ENCODE data around the gene TSEN15.

Gene TSEN15

DNA sequence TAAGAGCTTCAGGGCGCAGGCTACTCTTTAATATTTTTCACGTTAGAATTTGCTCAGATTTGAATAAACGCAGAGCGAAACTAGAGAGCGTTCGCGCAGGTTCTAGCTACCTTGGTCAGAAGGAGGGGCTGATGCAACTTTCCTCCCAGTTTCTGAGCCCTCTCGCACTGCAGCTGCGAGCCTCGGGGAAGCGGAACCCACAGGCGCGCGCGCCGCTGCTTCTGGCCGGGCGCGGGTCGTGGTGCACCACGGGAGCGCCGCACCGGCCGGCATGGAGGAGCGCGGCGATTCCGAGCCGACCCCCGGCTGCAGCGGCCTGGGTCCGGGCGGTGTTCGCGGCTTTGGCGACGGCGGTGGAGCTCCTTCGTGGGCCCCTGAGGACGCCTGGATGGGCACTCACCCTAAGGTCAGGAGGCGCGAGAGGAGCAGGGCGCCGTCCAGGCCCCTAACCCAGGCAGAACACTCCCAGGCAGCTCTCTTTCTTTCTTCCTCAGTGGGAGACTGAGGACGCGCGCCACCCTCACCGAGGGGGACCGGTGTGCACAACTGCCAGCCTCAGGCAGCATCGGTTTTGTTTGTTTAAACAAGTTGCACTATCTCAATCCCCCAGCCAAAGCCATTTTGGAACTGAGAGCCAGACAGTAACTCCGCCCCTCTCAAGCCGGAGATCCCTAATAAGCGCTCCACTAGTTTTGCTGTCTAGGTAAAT is at the start of gene TSEN15:
TSS of gene TSEN15 (plus strand) at position 246 of the 709 bp plus-strand sequence. CDS start at position 272, 26 bp downstream.
- peak; percentile 53 to 78 (median 72) for DNase-seq (ENCODE audit: low read depth in 3 of 3)

DNA sequence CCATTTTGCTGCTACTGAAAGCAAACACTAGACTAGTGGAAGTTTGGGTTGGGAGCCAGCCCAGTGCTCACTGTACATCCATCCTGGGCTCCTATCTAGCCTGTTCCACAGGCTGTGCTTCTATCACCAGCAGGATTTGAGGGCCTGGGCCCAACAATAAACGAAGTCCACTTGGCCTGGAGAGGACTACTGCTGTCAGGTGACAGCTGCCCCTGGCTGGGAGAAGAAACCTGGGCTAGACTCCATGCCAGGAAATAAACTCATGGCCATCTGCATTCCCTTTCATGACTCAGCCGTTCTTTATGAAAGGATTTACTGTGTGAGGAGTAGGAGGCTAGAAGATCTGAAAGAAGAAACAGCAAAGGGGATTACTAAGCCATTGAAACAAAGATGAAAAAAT is 49.5 kb upstream of the TSEN15 start:
- no peak for DNase-seq (ENCODE audit: low read depth in 3 of 3)

DNA sequence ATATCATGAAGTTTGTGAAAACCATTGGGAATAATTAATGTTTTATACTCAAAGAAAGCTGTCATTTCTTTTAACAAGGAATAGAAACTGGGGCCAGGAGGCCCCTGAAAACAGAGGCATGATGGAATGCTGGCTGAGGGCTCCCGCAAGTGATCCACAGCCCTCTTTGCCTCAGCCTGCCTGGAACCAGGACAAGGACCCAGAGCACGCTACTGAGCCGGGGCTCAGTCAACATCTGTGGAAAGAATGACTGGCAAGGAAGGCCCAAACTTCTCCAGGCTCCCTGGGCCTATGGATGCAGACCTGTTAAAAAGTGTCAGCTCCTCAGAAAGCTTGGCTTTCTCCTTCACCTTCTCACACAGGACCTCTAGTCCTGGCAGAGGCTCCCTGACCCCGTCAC is 46.6 kb upstream of the TSEN15 start:
- DNase-seq (ENCODE audit: low read depth in 3 of 3) = no peak

DNA sequence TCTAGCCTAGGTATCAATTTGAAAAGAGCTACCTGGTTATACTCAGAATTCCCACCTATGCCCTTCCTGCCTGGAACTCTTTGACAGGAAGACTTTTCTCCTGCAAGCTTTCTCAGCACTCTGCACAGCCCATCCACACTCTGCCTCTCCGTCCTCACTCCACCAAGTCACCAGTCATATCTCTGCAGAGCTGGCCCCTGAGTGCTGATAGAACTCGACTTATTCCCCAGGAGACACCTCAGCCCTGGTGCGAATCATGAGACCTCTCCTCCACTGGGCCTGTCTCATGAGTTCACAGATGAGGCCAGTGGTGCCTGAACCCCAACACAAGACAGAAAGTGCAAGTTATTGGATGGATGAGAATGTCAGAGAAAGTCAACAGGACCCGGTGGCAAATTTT is 46.0 kb upstream of the TSEN15 start:
- no peak for DNase-seq (ENCODE audit: low read depth in 3 of 3)

DNA sequence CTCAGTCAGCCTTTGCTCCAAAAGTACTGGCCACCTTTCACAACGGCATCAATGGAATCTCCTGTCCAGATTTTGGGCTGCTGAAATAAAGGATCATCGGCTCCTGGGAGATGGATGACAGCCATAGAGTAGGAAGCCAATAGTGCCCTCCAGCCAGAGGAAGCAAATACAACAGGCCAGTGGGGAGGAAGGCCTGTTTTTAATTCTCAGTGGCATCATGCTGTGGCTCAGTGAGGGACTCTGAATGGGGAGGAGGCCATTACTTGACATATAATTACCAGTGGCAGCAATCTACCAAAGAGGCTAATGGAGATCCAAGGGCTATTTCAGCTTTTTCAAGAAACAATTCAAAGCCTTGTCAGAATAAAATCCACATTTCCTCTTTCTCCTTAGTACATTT is 40.7 kb upstream of the TSEN15 start:
- no peak for DNase-seq (ENCODE audit: low read depth in 3 of 3)

DNA sequence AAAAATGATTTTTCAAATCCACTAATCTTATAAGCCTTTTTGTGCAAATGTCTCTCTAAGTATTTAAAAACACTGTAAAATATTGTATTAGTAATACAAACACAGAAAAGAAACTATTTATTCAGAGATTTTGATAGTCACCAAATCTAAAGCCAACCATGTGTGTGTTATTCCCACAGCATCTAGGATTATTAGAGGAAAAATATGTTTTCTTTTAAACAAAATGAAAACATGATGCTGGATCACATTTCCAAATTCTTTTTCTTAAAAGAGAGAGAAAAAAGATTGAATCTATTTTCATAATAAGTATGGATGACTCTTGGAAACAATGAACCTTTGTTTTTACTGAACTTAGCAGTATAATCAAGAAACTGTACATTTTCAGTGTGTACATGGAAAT is 39.3 kb upstream of the TSEN15 start:
- no peak for DNase-seq (ENCODE audit: low read depth in 3 of 3)

DNA sequence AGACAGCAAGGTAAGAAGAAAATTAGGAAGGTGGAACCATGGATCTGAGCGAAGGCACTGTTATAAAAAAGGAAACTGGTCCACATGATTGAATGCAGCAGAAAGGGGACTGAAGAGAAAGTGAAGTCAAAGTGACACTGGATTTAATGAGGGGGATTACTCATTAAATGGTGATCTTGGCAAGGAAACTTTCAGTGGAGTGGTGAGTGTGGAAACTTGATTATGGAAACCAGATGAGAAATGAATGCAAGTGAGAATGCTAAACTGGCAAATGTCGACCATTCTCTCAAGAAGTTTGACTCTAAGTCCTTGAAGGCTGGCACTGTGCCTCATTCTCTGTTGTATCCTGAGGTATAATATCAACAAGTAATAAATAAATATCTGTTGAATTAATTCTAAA is 37.3 kb upstream of the TSEN15 start:
- no peak for DNase-seq (ENCODE audit: low read depth in 3 of 3)

DNA sequence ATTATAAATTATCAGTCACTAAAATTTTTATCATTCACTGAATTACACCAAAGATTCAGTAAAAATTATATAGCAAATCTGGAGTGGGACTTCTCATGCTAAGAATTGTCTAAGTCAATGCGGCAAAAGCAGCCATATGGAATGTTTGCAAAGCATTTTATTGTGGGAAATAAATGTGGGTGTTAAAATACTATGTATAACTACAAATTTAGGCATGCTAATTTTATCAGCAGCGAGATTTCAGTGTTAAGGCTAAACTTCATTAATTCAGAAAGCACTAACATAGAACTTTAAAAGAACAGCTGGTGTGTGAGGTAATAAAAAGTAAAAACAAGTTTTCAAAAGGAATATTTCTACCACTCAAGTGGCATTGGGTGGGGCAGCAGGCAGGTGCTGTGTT is 35.4 kb upstream of the TSEN15 start:
- DNase-seq (ENCODE audit: low read depth in 3 of 3) = no peak

DNA sequence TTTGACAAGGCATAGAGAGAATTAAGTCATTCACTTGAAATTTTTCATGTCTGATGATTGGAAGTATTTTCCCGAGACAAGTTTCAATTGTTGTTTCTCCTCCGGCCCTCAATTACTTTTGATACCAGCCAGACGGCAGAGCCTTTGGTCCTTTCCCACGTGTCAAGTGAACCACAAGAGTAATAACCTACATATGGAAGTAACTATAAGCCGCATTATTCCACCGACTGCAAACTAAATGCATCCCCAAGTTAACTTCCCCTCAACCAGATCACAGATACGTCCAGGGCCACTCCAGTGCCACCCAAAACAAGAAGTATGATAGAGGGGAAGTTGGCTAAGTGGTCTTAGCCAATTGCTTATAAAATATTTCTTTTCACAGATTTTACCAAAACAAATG is 34.2 kb upstream of the TSEN15 start:
- no peak for DNase-seq (ENCODE audit: low read depth in 3 of 3)

DNA sequence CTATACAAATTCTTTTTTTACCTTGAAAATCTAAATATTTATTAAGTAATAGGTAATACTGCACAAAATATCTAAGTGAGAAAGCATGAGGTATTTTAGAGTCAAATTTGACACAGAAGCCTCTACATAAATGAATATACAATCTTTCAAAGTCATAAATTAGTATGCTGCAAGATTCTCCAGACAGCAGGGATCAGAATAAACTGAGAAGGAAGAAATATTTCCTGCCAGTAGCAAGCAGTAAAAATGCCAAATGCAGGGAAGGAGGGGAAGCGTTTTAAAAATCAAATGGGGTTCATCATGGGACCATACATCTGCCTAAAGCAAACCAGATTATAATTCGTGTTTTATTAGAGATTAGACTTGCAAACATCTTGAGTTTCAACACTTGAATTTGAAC is 32.9 kb upstream of the TSEN15 start:
- DNase-seq (ENCODE audit: low read depth in 3 of 3) = no peak

DNA sequence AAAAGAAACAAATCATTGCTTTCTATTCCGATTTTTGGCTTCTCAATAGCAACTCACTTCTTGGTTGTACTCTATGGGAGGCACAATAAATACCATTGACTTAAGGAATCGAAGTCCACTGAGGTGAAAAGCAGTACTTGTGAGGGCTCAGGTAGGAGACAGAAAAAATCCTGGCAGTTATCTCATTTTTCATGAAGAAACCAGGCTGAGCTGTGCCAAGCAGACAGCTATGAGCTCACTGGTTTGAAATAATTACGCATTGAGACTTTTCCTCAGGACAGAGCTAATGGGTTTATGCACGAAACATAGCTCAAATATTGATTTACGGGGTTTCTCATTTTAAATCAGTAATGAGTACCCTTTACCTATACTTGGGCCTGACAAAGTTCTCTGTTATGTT is 32.5 kb upstream of the TSEN15 start:
- DNase-seq (ENCODE audit: low read depth in 3 of 3) = no peak

DNA sequence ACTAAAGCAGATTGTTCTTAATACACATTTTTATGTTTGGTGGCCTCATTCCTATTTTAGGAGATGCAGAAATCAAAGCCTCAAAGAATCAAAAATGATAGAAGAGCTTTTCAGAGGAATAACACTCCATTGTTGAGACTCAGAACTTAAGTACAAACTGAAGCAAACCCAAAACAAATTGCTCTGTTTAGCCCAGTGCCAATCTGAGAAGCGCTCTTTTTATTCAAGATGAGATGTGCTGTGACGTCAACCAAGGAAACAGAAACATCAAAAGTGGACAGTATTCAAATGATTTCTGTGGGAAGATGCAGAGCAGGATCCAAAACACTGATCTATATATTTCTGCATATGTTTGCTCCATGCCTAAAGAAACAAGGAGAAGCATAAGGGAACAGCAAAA is 32.0 kb upstream of the TSEN15 start:
- no peak for DNase-seq (ENCODE audit: low read depth in 3 of 3)

DNA sequence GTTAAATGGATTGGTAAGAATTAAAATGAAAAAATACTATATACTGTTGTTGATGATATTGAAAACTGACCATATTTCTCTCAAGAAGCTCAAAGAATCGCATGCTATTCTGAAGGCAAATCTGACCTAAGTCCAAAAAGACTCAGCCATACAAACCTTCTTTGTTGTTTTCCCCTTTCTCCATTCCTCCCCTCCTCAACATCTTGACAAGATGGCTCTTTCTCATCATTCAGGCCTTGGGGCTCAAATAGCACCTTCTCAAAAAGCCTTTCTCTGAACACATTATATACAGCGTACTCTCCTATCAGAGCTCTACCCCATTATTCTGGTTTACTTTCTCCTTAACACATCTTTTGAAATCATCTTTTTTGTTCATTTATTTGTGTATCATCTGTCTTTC is 31.2 kb upstream of the TSEN15 start:
- no peak for DNase-seq (ENCODE audit: low read depth in 3 of 3)

DNA sequence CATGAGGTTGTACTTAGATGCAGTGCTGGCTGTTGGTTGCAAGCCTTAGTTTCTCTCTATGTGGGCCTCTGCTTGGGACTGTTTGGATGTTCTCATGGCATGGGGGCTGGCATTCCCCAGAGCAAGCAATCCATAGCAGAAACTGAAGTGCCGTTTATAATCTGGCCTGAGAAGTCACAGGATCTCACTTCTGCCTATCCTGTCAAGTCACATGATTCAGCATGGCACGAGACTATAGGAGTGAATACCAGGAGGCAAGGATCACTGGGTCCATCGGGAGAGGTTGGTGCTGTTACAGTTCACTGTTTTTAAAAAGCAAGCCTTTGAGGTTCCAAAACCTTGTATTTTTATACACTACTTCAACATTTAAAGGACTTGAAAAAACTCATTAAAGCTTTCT is 30.7 kb upstream of the TSEN15 start:
- DNase-seq (ENCODE audit: low read depth in 3 of 3) = no peak

DNA sequence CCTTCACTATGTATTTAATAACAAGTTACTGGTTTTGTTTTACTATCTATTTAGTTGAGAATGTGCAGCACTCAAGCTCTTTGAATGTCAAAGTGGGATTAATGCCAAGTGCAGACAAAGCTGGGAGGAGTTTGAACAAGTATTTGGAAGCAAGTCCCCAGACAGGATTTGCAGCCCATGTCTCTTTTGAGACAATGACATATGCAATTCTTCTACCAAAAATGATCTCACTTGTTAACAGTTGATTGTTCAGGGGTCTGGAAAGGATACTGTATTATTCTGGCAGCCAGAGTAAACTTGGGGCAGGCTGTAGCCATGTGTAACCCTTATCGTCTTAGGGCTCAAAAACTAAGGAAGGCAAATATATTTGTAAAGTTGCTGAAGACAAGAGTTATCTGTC is 29.8 kb upstream of the TSEN15 start:
- DNase-seq (ENCODE audit: low read depth in 3 of 3) = no peak

DNA sequence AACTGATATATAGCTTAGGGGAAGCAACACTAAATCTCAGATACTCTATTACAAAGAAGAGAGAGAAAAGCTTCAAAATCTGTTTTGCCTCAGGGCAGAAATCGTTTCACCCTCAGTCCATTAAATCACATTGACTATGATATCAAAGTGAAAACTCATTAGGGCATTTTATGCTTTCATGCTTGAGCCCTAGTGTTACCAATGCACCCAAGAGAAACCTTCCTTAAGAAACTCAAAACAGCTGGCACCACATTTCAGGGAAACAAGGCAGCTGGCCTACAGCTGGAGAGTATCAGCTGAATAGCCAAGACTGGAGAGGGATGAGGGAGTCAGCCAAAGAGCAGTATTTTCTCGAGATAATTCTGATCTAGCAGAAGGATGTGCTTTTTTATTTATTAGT is 28.9 kb upstream of the TSEN15 start:
- no peak for DNase-seq (ENCODE audit: low read depth in 3 of 3)

DNA sequence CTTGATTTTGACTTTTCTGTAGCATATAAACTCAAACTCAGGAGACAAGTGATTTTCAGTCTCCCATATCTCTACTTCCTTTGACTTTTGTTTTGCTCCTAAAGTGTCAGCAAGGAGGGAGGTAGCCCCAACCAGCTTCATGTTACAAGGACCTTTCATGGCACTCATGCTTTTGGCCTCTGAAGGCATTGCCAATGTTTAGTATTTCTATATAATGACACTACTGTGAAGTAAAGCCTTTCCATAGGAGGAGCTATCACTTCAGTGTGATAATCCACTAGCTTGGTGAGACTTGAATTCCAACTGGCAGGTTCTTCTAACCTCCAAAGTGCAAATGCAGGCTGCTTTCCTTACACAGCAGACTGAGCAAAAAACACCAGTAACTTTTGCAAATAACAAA is 28.4 kb upstream of the TSEN15 start:
- DNase-seq (ENCODE audit: low read depth in 3 of 3) = no peak

DNA sequence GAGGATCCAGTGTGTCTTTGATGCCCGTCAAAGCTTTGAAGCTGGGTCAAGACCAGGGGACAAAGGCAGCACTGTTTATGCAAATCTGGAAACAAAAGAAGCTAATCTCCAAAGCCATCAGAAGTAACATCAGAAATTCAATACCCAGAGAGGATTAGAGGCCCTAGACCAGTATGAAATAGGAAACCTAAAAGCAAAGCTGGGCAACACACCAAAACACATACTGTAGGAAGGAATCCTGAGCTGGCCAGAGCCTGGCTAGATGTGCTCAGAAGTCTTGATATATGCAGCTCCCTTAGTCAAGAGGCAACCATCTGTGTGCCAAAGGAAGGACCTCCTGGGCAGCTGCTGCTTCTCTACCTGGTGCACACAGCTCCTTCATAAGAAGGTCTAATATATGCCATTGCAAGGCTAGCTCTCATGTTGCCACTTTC is 26.3 kb upstream of the TSEN15 start:
- DNase-seq (ENCODE audit: low read depth in 3 of 3) = no peak

DNA sequence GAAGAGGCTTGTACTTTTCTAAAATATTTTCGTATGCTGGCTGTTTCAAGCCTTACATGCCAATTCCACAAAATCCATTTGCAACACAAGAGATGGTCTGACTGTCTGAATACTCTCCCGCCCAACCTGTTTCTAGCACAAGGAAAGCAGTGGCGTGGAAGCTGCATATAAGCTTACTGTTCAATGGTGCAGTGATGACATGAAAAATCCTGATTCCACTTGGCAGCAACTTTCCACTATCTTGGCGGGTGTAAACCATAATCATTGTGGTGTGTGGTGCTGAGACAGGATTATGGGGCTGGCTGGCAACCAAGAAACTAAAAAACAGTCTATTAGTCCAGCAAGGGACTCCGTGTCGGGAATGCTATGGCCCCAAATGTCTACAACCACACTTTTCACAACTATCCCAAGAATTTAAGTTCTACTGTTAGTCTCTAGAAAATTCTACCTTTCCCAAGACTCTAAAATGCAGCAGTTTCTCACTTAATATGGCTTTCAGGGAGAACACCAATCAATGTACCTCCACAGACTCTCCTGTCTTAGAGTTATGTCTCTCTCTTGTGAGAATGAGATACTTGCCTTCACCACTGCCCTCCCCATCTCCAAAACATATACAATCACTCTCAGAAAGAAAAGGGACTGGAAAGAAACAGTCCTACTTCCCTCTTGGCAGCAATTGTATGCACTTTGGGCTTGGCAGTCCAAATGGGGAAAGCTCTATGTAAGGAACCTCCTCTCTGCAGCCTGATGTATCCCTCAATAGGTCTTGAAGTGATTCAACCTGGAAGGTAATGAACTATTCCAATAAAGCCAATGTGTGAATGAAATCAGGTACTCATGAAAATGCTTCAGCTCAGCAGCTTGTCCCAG is 23.5 kb upstream of the TSEN15 start:
- no peak for DNase-seq (ENCODE audit: low read depth in 3 of 3)

DNA sequence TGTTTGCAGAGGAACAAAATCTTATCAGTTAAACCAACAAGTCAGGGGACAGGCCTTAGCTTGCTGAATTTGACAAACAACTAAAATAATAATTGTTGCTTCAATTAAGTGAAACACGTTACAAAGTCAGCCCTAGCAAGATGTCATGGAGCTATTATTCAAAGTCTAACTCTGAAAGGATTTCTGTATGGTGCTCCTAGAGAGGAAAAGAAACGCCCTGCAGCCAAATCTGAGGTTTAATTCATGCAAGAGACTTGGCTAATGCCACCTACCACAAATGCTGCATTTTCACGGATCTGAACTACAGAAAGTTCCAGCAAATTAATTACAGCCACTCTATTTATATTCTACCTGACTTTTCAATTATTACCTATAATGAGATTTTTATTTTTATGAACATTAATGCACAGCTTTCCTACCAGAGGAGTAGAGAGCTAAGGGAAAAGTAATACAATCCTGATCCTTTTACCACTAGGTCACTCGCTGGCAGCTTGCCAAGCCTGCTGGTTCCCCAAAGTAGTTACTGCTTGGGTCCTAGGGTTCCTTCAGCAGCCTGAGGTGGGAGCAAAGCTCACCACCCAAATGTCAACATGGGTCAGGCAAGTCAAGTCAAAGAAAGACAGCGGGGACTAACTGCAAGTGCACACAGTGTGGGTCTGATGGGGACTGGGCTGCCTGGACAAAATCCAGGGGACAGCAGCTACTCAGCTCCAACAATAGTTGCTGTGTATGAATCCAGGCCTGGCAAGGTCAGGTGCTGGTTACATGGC is 22.5 kb upstream of the TSEN15 start:
- no peak for DNase-seq (ENCODE audit: low read depth in 3 of 3)

DNA sequence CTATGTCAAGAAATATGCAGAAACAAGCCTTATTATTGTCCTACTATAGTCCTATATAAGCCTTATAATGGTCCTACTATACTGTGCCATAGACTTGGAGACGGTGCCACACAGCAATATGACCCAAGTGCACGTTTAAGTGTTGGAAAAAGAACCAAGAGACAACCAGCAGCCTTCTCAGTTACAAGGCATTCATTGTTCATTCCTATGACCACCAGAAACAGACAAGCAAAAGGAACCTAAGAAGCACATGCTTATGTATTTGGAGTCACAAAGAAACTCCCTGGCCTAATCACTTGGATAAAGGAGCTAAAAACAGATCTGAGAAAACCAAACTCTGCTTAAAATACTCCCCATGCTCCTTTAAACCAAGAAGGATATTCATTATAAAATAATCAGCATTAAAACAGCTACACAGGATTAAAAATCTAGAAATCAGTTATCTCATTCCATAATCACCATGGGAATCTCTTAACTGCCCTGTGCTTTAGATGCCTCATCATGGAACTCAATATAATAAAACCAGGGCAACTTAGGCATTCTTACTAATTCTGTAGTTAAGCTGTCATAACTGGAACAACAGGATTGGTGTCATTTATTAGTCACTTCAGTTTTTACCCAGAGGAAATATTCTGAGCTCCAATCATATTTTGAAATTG is 21.0 kb upstream of the TSEN15 start:
- no peak for DNase-seq (ENCODE audit: low read depth in 3 of 3)

DNA sequence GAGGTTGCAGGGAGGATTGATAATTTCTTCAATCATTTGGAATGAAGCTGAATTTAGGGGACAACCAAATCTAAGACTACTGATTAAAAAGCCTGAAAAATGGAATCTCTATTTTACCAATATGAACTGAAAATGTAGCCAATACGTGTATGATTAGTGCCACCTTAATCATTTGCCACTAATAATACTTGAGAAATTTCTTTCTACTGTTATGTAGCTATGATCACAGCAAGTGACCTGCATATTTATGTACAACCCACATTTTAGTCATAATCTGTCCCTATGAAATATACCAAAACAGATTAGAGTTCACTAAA is 20.5 kb upstream of the TSEN15 start:
- no peak for DNase-seq (ENCODE audit: low read depth in 3 of 3)
